Measurements from ENCODE around the gene KIAA0825.

DNA sequence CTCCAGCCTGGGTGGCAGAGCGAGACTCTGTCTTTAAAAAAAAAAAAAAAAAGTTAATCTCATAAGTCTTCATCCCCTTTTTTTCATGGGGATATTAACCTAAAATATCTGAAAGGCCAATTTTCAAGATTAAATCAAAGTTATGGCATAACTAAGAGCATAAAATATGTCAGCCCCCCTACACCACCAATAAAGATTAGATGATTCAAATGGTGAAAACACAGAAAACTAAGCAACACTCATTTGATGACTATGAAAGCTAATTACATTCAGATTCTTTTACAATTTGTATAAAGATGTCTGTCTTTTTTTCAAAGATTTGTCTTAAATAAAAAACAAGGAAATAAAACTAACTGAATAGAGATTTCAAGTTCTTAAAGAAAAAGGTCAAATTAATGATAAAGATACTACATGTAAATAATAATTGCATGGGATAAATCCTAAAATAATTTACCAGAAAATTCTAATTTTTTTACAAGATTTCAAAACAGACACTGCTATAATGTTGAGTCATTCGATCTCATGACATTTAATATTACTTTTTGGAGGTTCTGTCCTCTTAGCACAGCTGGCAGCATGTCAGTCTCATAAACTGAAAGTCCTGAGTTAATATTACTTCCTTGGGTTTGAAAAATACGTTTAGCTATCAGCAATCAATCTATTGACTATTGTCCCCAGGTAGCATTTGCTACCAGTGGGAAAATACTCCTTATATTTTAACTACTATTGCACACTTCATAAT, 112.9 kb downstream of the KIAA0825 start:
- no peak for TF ChIP-seq GATA2 (IDR thresholded peaks at IDR 0.05; ENCODE audit: low read depth, low read length)
- TF ChIP-seq GATA3 (IDR thresholded peaks at IDR 0.05; ENCODE audit: low read depth, low read length): no peak
